HCT116 (cell line): Measurements from ENCODE around the gene RPS29. TPM values are rescaled to one million over a fixed set of nuclear protein-coding genes. Genes with fewer than 3 reads are reported as not detected.

Source experiments
- ATAC-seq: fragments of 200-7000 bp; cut with Tn5 transposase; 2 replicates; pipeline ENCODE4 v1.9.1; 2020; ENCODE audit warnings: mild to moderate bottlenecking, moderate library complexity
- BruUV-seq: library from RNA; stranded (reverse); fragments of 400-500 nt; replicated peaks from 2 replicates; lab custom pipeline; 2021; lab: Mats Ljungman, UMichigan
- CTCF ChIA-PET: fragments of 300-600 bp; sonication (Branson Sonifier 250); formaldehyde crosslinking; loops from one replicate; lab custom pipeline; 2021; ENCODE audit warnings: antibody characterized with exemption; lab: Charles Lee
- POLR2A ChIA-PET: fragments of 300-600, 350-600 bp; sonication (Branson Sonifier 250); formaldehyde crosslinking; loops from one replicate; lab custom pipeline; 2021; ENCODE audit warnings: antibody characterized with exemption; lab: Charles Lee
- RAD21 ChIA-PET, 2 experiments: fragments of 300-600 bp; sonication (Branson Sonifier 250); formaldehyde crosslinking; loops; one replicate each; lab custom pipeline; 2023; ENCODE audit warnings: low total read pairs in 2 of 2; ENCODE audit not compliant: uncharacterized antibody in 2 of 2, unreplicated experiment in 2 of 2, low non-redundant PET in 1 of 2; lab: Charles Lee
- DNase-seq: peaks from one replicate; pipeline ENCODE4 v3.0.0-alpha.2; 2010; ENCODE audit warnings: low read depth, low spot score
- H2AFZ ChIP-seq: fragments of 200-600 bp; shearing (Covaris generic), sonication (generic); 2 replicates; pipeline ENCODE4 v1.6.1; 2017; ENCODE audit warnings: low read depth, mixed run types, mixed read lengths, antibody characterized with exemption, low read length; ENCODE audit not compliant: poor library complexity, severe bottlenecking
- H3K27ac ChIP-seq: 2 replicates; pipeline ENCODE4 v1.5.1; 2012; ENCODE audit warnings: low read depth, low read length
- H3K27me3 ChIP-seq: fragments of 200-600 bp; sonication (generic); 2 replicates; pipeline ENCODE4 v1.6.1; 2016; ENCODE audit warnings: mixed run types, low read length, mixed read lengths; ENCODE audit not compliant: insufficient read depth
- H3K36me3 ChIP-seq, 2 experiments: fragments of 200-500 bp in 1 of 2; fragments of 200-600 bp in 1 of 2; sonication (Bioruptor generic) in 1 of 2; sonication (generic) in 1 of 2; 2 replicates each; pipeline versions ENCODE4 v1.5.1 to v1.6.1; 2014 to 2016; ENCODE audit warnings: low read length in 2 of 2, inconsistent platforms in 1 of 2, mixed read lengths in 1 of 2, mixed run types in 1 of 2; ENCODE audit not compliant: insufficient read depth in 2 of 2, control insufficient read depth in 1 of 2
- H3K4me1 ChIP-seq, 2 experiments: fragments of 200-600 bp in 1 of 2; sonication (generic) in 1 of 2; 2 replicates each; pipeline versions ENCODE4 v1.5.1 to v1.6.1; 2012 to 2017; ENCODE audit warnings: low read length in 2 of 2, inconsistent platforms in 1 of 2, mild to moderate bottlenecking in 1 of 2, mixed read lengths in 1 of 2, mixed run types in 1 of 2, moderate library complexity in 1 of 2; ENCODE audit not compliant: insufficient read depth in 2 of 2, control insufficient read depth in 1 of 2
- H3K4me2 ChIP-seq: fragments of 200-600 bp; sonication (generic); 2 replicates; pipeline ENCODE4 v1.6.1; 2017; ENCODE audit warnings: mixed run types, low read length, mixed read lengths
- H3K4me3 ChIP-seq, 2 experiments: fragments of 200-600 bp in 1 of 2; sonication (generic) in 1 of 2; replicated peaks in 1 of 2; 2 replicates each; pipeline ENCODE4 v1.5.1; 2011 to 2016; ENCODE audit warnings: low read length in 2 of 2, control low read depth in 1 of 2, low read depth in 1 of 2, mild to moderate bottlenecking in 1 of 2, mixed read lengths in 1 of 2, mixed run types in 1 of 2
- H3K79me2 ChIP-seq: fragments of 200-600 bp; sonication (generic); 2 replicates; pipeline ENCODE4 v1.6.1; 2017; ENCODE audit warnings: mild to moderate bottlenecking, mixed run types, low read length, moderate library complexity, mixed read lengths; ENCODE audit not compliant: insufficient read depth
- H3K9ac ChIP-seq: fragments of 200-600 bp; sonication (generic); 2 replicates; pipeline ENCODE4 v1.6.1; 2016; ENCODE audit warnings: low read length, mixed read lengths
- H3K9me2 ChIP-seq: fragments of 200-600 bp; sonication (generic), shearing (Covaris generic); 2 replicates; pipeline ENCODE4 v1.6.1; 2017; ENCODE audit warnings: mixed run types, mild to moderate bottlenecking, moderate library complexity; ENCODE audit not compliant: insufficient read depth
- H3K9me3 ChIP-seq, 2 experiments: fragments of 200-500 bp in 1 of 2; fragments of 200-600 bp in 1 of 2; sonication (Bioruptor generic) in 1 of 2; sonication (generic) in 1 of 2; 2 replicates each; pipeline ENCODE4 v1.6.1; 2014 to 2017; ENCODE audit warnings: low read length in 2 of 2, mixed read lengths in 2 of 2, inconsistent platforms in 1 of 2, low read depth in 1 of 2, mild to moderate bottlenecking in 1 of 2, mixed run types in 1 of 2, moderate library complexity in 1 of 2; ENCODE audit not compliant: control insufficient read depth in 1 of 2, insufficient read depth in 1 of 2
- H4K20me1 ChIP-seq: fragments of 200-600 bp; sonication (generic), shearing (Covaris generic); 2 replicates; pipeline ENCODE4 v1.6.1; 2017; ENCODE audit warnings: mixed run types, mild to moderate bottlenecking, moderate library complexity; ENCODE audit not compliant: insufficient read depth
- CBX3 ChIP-seq: IDR thresholded peaks from 2 replicates; pipeline ENCODE4 v1.6.1; 2012; ENCODE audit warnings: low read depth
- CEBPB ChIP-seq: IDR thresholded peaks from 2 replicates; pipeline ENCODE4 v1.6.1; 2012; ENCODE audit warnings: low read depth
- CTCF ChIP-seq, 3 experiments: fragments of 200-600 bp in 1 of 3; sonication (generic) in 1 of 3; IDR thresholded peaks in 2 of 3; conservative IDR thresholded peaks in 1 of 3; 2 replicates each; pipeline ENCODE4 v1.5.1; 2012 to 2017; ENCODE audit warnings: low read depth in 2 of 3, low read length in 2 of 3, antibody characterized with exemption in 1 of 3, borderline replicate concordance in 1 of 3, control low read depth in 1 of 3, mild to moderate bottlenecking in 1 of 3, mixed read lengths in 1 of 3, mixed run types in 1 of 3, moderate library complexity in 1 of 3; ENCODE audit not compliant: insufficient read depth in 1 of 3
- EZH2 ChIP-seq: fragments of 200-600 bp; sonication (generic); IDR thresholded peaks from 2 replicates; pipeline ENCODE4 v1.6.1; 2017; ENCODE audit warnings: antibody characterized with exemption, mixed run types
- EZH2phosphoT487 ChIP-seq: fragments of 200-600 bp; IDR thresholded peaks from 2 replicates; pipeline ENCODE4 v1.6.1; 2018; ENCODE audit warnings: antibody characterized with exemption, borderline replicate concordance
- FOSL1 ChIP-seq: IDR thresholded peaks from 2 replicates; pipeline ENCODE4 v1.6.1; 2012; ENCODE audit warnings: low read depth
- MAX ChIP-seq: IDR thresholded peaks from 2 replicates; pipeline ENCODE4 v1.6.1; 2012
- POLR2A ChIP-seq: IDR thresholded peaks from 2 replicates; pipeline ENCODE4 v1.7.0; 2011; ENCODE audit warnings: borderline replicate concordance; ENCODE audit not compliant: insufficient read depth, insufficient read length; ENCODE audit errors: extremely low read depth
- POLR2AphosphoS5 ChIP-seq: IDR thresholded peaks from 2 replicates; pipeline ENCODE4 v1.6.1; 2011; ENCODE audit warnings: mild to moderate bottlenecking, low read depth, low read length, moderate library complexity
- RAD21 ChIP-seq: IDR thresholded peaks from 2 replicates; pipeline ENCODE4 v1.6.1; 2012; ENCODE audit warnings: low read depth, mild to moderate bottlenecking
- REST ChIP-seq: IDR thresholded peaks from 2 replicates; pipeline ENCODE4 v1.6.1; 2012; ENCODE audit warnings: low read depth
- SIN3A ChIP-seq: IDR thresholded peaks from 2 replicates; pipeline ENCODE4 v1.6.1; 2012; ENCODE audit warnings: low read depth
- SP1 ChIP-seq: IDR thresholded peaks from 2 replicates; pipeline ENCODE4 v1.6.1; 2012; ENCODE audit warnings: low read depth
- SRF ChIP-seq: IDR thresholded peaks from 2 replicates; pipeline ENCODE4 v1.6.1; 2012; ENCODE audit warnings: low read depth
- TCF7L2 ChIP-seq: IDR thresholded peaks from 2 replicates; pipeline ENCODE4 v1.7.0; 2011; ENCODE audit warnings: borderline replicate concordance, inconsistent platforms; ENCODE audit not compliant: insufficient read depth, insufficient read length; ENCODE audit errors: extremely low read depth
- YY1 ChIP-seq: IDR thresholded peaks from 2 replicates; pipeline ENCODE4 v1.6.1; 2011; ENCODE audit warnings: low read length, low read depth, moderate library complexity, mild to moderate bottlenecking; ENCODE audit not compliant: insufficient replicate concordance; ENCODE audit errors: extremely low read depth
- ZNF274 ChIP-seq: fragments of 200-500 bp; sonication (Bioruptor generic); IDR thresholded peaks from 2 replicates; pipeline ENCODE4 v1.6.1; 2014; ENCODE audit warnings: mild to moderate bottlenecking, low read depth, low read length, inconsistent platforms
- intact Hi-C: fragments of 100-400 bp; cut with micrococcal nuclease; formaldehyde crosslinking; loops from 2 replicates; pipeline ENCODE4 v1.10.0; 2022
- total RNA-seq: library from RNA; stranded (reverse); gene quantifications from one replicate; pipeline ENCODE4 v1.2.1, GENCODE V29; 2021; ENCODE audit not compliant: unreplicated experiment

RPS29 gene
- total RNA-seq, 1 experiment from 2014 or later: 1,825 TPM

- H3K9me3 ChIP-seq: no peaks in the 10 kb centered on the region
- peak overlapping the region; percentile 81 for H3K27ac ChIP-seq
- peak overlapping the region; percentile 71 to 88 for H3K4me3 ChIP-seq
- H3K27me3 ChIP-seq: no peaks in the 10 kb centered on the region
- DNase-seq (no peak), ATAC-seq (no peak)
- peak overlapping the region; percentile 75 for H3K4me2 ChIP-seq
- peak overlapping the region; percentile 92 for H3K9ac ChIP-seq
- no peaks in the 10 kb centered on the region for H3K9me2 ChIP-seq
- no TSS peak for BruUV-seq
- RAD21 ChIA-PET: no interaction called here
- peaks cover 12 to 56% of the 10 kb centered on the region in 2 experiments for H3K4me1 ChIP-seq
- peaks cover 70% of the 10 kb centered on the region for H3K79me2 ChIP-seq
- POLR2A ChIA-PET: interaction anchor here (1.8 kb wide), 1 partner anchor 15 kb away, joined by 6 read pairs; the partner anchor contains the start of gene LRR1
- H4K20me1 ChIP-seq: peaks cover 29% of the 10 kb centered on the region; the same call in 1 of the 2 replicates
- CTCF ChIA-PET: no interaction called here
- H2AFZ ChIP-seq: no peak overlapping the region
- intact Hi-C loops: no loop called here
- TF ChIP-seq POLR2A (no peak), FOSL1 (no peak), RAD21 (no peak), CBX3 (no peak), CTCF (IDR thresholded peaks at IDR 0.05 in 2 of 3, conservative IDR thresholded peaks at IDR 0.05 in 1 of 3; ENCODE audit: borderline replicate concordance in 1 of 3, insufficient read depth in 1 of 3, low read depth in 2 of 3, low read length in 2 of 3) (no peak), REST (no peak), CEBPB (no peak), SIN3A (no peak), SRF (no peak), MAX (no peak), SP1 (no peak), EZH2 (no peak), TCF7L2 (no peak), EZH2phosphoT487 (no peak), YY1 (no peak), POLR2AphosphoS5 (no peak), ZNF274 (no peak)
- peaks cover 14 to 32% of the 10 kb centered on the region in 2 experiments; a peak in 3 of 4 replicates for H3K36me3 ChIP-seq
These were observed 2.1 kb downstream of the RPS29 start for GRCh38 chr14:49584058-49584457.
